Tibial artery (tissue), 4 donors: Measurements from ENCODE around the gene ADAMTS18.

Experiments used
- DNase-seq, 2 donors: peaks; one replicate each; pipeline ENCODE4 v3.0.0-alpha.2; 2019
- H3K27ac ChIP-seq, 2 donors: fragments of 200-600 bp; sonication (generic) in 1 of 2; 1 replicate in 1 of 2; 2 replicates in 1 of 2; pipeline ENCODE4 v1.5.1; 2018 to 2019; ENCODE audit warnings: mild to moderate bottlenecking in 1 of 2
- H3K27me3 ChIP-seq, 2 donors: fragments of 200-600 bp; sonication (generic) in 1 of 2; one replicate each; pipeline versions ENCODE4 v1.5.1 to v1.6.0; 2016 to 2019
- H3K36me3 ChIP-seq, 3 donors: fragments of 200-600 bp; sonication (generic) in 2 of 3; one replicate each; pipeline ENCODE4 v1.5.1; 2016 to 2019; ENCODE audit warnings: mild to moderate bottlenecking in 2 of 3
- H3K4me1 ChIP-seq, 4 donors: fragments of 200-600 bp; sonication (generic) in 2 of 4; 1 replicate in 3 of 4; 2 replicates in 1 of 4; pipeline ENCODE4 v1.5.1; 2016 to 2019
- H3K4me3 ChIP-seq, 2 donors: fragments of 200-600 bp; sonication (generic) in 1 of 2; 1 replicate in 1 of 2; 2 replicates in 1 of 2; pipeline ENCODE4 v1.5.1; 2018 to 2019; ENCODE audit warnings: mild to moderate bottlenecking in 2 of 2
- H3K9me3 ChIP-seq, 3 donors: fragments of 200-600 bp; sonication (generic) in 1 of 3; one replicate each; pipeline ENCODE4 v1.5.1; 2016 to 2019
- CTCF ChIP-seq, 2 experiments: fragments of 200-600 bp in 1 of 2; fragments of 450-650 bp in 1 of 2; IDR thresholded peaks; one replicate each; pipeline ENCODE4 v1.5.1; 2017 to 2019; ENCODE audit warnings: antibody characterized with exemption in 2 of 2, mild to moderate bottlenecking in 1 of 2, moderate library complexity in 1 of 2
- intact Hi-C: fragments of 100-400 bp; cut with DNase I; formaldehyde crosslinking; loops from one replicate; pipeline ENCODE4 v1.15.0; 2023; ENCODE audit warnings: low total_unique reads

ADAMTS18 gene

DNA sequence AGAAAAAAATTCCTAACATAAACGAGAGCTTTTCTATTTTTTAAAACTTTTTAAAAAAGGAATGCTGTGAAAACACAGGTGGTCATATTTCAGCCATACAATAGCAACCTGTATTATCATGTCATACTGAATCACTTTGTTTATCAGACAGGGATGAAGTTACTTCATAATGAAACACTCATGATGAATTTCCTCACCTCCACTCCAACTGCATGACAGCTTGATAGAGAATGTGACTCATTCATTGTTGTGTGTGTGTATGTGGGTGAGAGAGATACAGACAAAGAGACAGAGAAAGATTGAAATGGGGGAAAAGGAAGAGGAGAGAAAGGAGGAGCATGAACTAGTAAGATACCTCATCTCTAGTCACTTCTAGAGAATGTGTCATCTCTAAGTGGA is 126.7 kb downstream of the ADAMTS18 start:
- no peak for DNase-seq
- no peaks in the 10 kb centered on the region for H3K9me3 ChIP-seq
- intact Hi-C loops: no loop called here
- H3K36me3 ChIP-seq: no peaks in the 10 kb centered on the region
- no peaks in the 10 kb centered on the region for H3K27me3 ChIP-seq
- no peak for TF ChIP-seq CTCF (IDR thresholded peaks at IDR 0.05)
- H3K27ac ChIP-seq: no peak overlapping the region
- no peaks in the 10 kb centered on the region for H3K4me1 ChIP-seq
- H3K4me3 ChIP-seq: no peak overlapping the region

DNA sequence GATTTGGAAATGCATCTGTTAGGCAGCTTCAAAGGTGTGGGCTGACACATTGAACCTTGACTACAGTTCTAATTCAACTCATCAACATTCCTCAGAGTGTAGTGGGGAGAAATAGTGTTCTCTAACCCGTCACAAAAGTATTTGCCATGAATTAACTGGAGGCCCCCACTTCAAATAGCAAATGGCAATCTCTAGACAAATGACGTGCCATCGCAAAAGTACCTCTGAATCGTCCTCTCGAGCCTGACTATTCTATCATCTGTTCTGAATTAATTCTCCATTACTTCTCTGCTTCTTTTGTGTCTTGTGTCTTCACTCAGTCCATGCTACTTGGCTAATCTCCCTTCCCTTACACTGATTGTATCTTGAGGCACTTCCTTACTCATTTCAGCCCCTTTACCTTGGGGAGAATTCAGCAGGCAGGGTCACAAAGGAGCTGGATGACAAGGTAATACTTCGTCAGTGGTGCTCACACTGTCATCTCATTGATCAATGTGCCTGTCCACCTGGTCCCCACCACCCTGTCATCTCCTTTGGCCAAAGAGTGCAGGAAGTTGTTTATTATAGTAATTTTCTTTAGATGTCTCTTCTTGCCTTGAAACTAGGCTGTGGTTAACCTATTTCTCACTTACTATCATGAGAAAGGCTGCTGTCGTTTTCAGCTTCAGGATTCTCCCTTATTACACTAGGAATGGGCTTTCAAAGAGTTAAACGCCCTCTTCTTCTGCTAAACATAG is 127.2 kb downstream of the ADAMTS18 start:
- no peak overlapping the region for H3K4me3 ChIP-seq
- no peak for DNase-seq
- no peak for TF ChIP-seq CTCF (IDR thresholded peaks at IDR 0.05)

DNA sequence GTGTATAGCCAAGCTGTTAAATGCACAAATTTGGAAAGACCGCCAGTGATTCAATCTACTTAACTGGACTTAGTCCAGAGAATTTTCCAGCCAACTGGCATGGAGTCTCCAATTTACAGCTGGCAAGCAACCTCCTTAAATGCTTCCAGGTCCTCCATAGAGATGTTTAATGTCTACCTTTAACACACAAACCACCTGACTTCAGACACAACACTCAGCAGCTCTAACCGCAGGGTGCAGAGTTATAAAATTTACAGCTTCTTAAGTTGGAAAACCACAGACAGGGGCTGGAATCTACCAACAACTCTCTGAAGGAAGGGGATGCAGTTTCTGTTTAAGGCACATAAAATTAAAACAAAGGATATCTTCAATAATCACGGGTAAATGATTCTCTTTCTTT is 128.8 kb downstream of the ADAMTS18 start:
- Histone ChIP-seq H3K4me3 (no peak overlapping the region), H3K27ac (no peak overlapping the region), H3K27me3 (no peaks in the 10 kb centered on the region), H3K36me3 (no peaks in the 10 kb centered on the region), H3K4me1 (no peaks in the 10 kb centered on the region), H3K9me3 (no peaks in the 10 kb centered on the region)
- TF ChIP-seq CTCF (IDR thresholded peaks at IDR 0.05): no peak
- DNase-seq: no peak
- intact Hi-C loops: no loop called here

More for the DNA sequence above, 127.2 kb downstream of the ADAMTS18 start:
- intact Hi-C loops: no loop called here
- Histone ChIP-seq H3K9me3 (no peaks in the 10 kb centered on the region), H3K4me1 (no peaks in the 10 kb centered on the region), H3K27ac (no peak overlapping the region), H3K27me3 (no peaks in the 10 kb centered on the region), H3K36me3 (no peaks in the 10 kb centered on the region)

GRCh38 chr16:77304877-77305276 is 130.0 kb downstream of the ADAMTS18 start:
- Histone ChIP-seq H3K4me3 (no peak overlapping the region), H3K36me3 (no peaks in the 10 kb centered on the region), H3K27me3 (no peaks in the 10 kb centered on the region), H3K27ac (no peak overlapping the region), H3K9me3 (no peaks in the 10 kb centered on the region), H3K4me1 (no peaks in the 10 kb centered on the region)
- DNase-seq: no peak
- intact Hi-C loops: no loop called here
- no peak for TF ChIP-seq CTCF (IDR thresholded peaks at IDR 0.05)

DNA sequence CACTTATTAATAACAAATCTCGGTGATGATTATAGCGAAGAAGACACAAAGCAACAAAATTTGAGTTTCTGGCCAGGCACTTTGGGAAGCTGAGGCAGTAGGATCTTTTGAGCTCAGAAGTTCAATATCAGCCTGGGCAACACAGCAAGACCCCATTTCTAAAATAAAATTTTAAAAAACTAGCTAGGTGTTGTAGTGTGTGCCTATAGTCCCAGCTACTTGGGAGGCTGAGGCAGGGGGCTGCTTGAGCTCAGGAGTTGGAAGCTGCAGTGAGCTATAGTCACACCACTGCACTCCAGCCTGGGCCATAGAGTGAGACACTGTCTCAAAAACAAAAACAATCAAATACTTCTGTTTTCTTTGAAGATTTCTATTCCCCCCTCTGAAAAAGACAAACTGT is 130.7 kb downstream of the ADAMTS18 start:
- TF ChIP-seq CTCF (IDR thresholded peaks at IDR 0.05): no peak
- H3K36me3 ChIP-seq: no peaks in the 10 kb centered on the region
- no peaks in the 10 kb centered on the region for H3K4me1 ChIP-seq
- no peaks in the 10 kb centered on the region for H3K27me3 ChIP-seq
- intact Hi-C loops: no loop called here
- H3K27ac ChIP-seq: no peak overlapping the region
- no peak overlapping the region for H3K4me3 ChIP-seq
- no peak for DNase-seq
- no peaks in the 10 kb centered on the region for H3K9me3 ChIP-seq

GRCh38 chr16:77302674-77303073 is 132.2 kb downstream of the ADAMTS18 start:
- H3K4me1 ChIP-seq: no peaks in the 10 kb centered on the region
- H3K27ac ChIP-seq: no peak overlapping the region
- DNase-seq: no peak
- intact Hi-C loops: no loop called here
- no peaks in the 10 kb centered on the region for H3K9me3 ChIP-seq
- no peaks in the 10 kb centered on the region for H3K36me3 ChIP-seq
- TF ChIP-seq CTCF (IDR thresholded peaks at IDR 0.05): no peak
- no peak overlapping the region for H3K4me3 ChIP-seq
- no peaks in the 10 kb centered on the region for H3K27me3 ChIP-seq
